HepG2 (cell line): ENCODE data around the gene EIF3L. TPM values are rescaled to one million over a fixed set of nuclear protein-coding genes. Genes with fewer than 3 reads are reported as not detected.

ENCODE experiments used
- ATAC-seq: fragments of 200-7000 bp; cut with Tn5 transposase; 3 replicates; pipeline ENCODE4 v1.9.1; 2020; ENCODE audit warnings: mild to moderate bottlenecking, moderate library complexity
- BruUV-seq: library from RNA; stranded (reverse); fragments of 400-500 nt; replicated peaks from 2 replicates; lab custom pipeline; 2021; lab: Mats Ljungman, UMichigan
- CTCF ChIA-PET: fragments of 300-600 bp; formaldehyde crosslinking; extraction: SDS; loops from one replicate; lab custom pipeline; 2021; ENCODE audit warnings: low total read pairs, inconsistent platforms, low intra/inter-chr PET ratio; lab: Yijun Ruan, JAX
- POLR2A ChIA-PET: fragments of 350-600 bp; sonication (Branson Sonifier 250); formaldehyde crosslinking; loops from one replicate; lab custom pipeline; 2020; ENCODE audit warnings: antibody characterized with exemption, inconsistent platforms; lab: Yijun Ruan, JAX
- DNase-seq: peaks from one replicate; pipeline ENCODE4 v3.0.0-alpha.2; 2015; ENCODE audit warnings: low spot score
- FAIRE-seq: peaks from 3 replicates; lab custom pipeline; 2011; peaks lifted over from hg19 to GRCh38; lab: Jason Lieb, UNC
- H2AFZ ChIP-seq: one replicate; pipeline ENCODE4 v1.6.1; 2011; ENCODE audit warnings: low read length, inconsistent platforms
- H3K27ac ChIP-seq: fragments of 300-600 bp; 3 replicates; pipeline ENCODE4 v1.8.0; 2011; ENCODE audit warnings: mixed run types, mild to moderate bottlenecking, mixed read lengths, low read length, inconsistent platforms; ENCODE audit not compliant: insufficient read depth; ENCODE audit errors: extremely low read length
- H3K27me3 ChIP-seq, 2 experiments: fragments of 200-600 bp in 1 of 2; 2 replicates in 1 of 2; 3 replicates in 1 of 2; pipeline versions ENCODE4 v1.6.0 to v1.8.0; 2011; ENCODE audit warnings: low read length in 2 of 2, mild to moderate bottlenecking in 2 of 2, moderate library complexity in 2 of 2, inconsistent platforms in 1 of 2; ENCODE audit not compliant: insufficient read depth in 2 of 2, control insufficient read depth in 1 of 2
- H3K36me3 ChIP-seq, 2 experiments: fragments of 200-600 bp in 1 of 2; replicated peaks in 1 of 2; 2 replicates in 1 of 2; 3 replicates in 1 of 2; pipeline versions ENCODE4 v1.5.1 to v1.8.0; 2011; ENCODE audit warnings: low read length in 2 of 2, inconsistent platforms in 1 of 2; ENCODE audit not compliant: insufficient read depth in 2 of 2, control insufficient read depth in 1 of 2
- H3K4me1 ChIP-seq: 2 replicates; pipeline ENCODE4 v1.5.1; 2012; ENCODE audit warnings: low read length, inconsistent platforms; ENCODE audit not compliant: insufficient read depth
- H3K4me2 ChIP-seq: 2 replicates; pipeline ENCODE4 v1.6.0; 2011; ENCODE audit warnings: low read depth, low read length, inconsistent platforms
- H3K4me3 ChIP-seq, 3 experiments: fragments of 200-600 bp in 1 of 3; sonication (generic), shearing (Covaris generic) in 1 of 3; replicated peaks in 1 of 3; 2 replicates each; pipeline ENCODE4 v1.5.1; 2011 to 2016; ENCODE audit warnings: low read length in 3 of 3, inconsistent platforms in 2 of 3, low read depth in 2 of 3, mild to moderate bottlenecking in 2 of 3, control low read depth in 1 of 3, mixed read lengths in 1 of 3; ENCODE audit not compliant: insufficient read depth in 1 of 3
- H3K79me2 ChIP-seq: one replicate; pipeline ENCODE4 v1.6.1; 2011; ENCODE audit warnings: low read length, inconsistent platforms; ENCODE audit not compliant: insufficient read depth
- H3K9ac ChIP-seq: 2 replicates; pipeline ENCODE4 v1.6.0; 2011; ENCODE audit warnings: mild to moderate bottlenecking, low read depth, low read length, inconsistent platforms; ENCODE audit not compliant: insufficient read depth
- H3K9me3 ChIP-seq: 2 replicates; pipeline ENCODE4 v1.5.1; 2012; ENCODE audit warnings: mild to moderate bottlenecking, low read length
- H4K20me1 ChIP-seq: 2 replicates; pipeline ENCODE4 v1.6.0; 2011; ENCODE audit warnings: inconsistent platforms, mild to moderate bottlenecking, low read length, moderate library complexity; ENCODE audit not compliant: insufficient read depth
- ATF6 ChIP-seq: sonication (generic); formaldehyde crosslinking; conservative IDR thresholded peaks from 2 replicates; pipeline ENCODE4 v1.4.0; 2020; ENCODE audit warnings: missing genetic modification reagents
- CC2D1A ChIP-seq: sonication (generic); formaldehyde crosslinking; IDR thresholded peaks from 2 replicates; pipeline ENCODE4 v1.8.1; 2023; ENCODE audit warnings: mild to moderate bottlenecking, missing genetic modification reagents
- GATAD2A ChIP-seq: IDR thresholded peaks from 2 replicates; pipeline ENCODE4 v1.6.1; 2016
- HNRNPH1 ChIP-seq: fragments of 200-400 bp; formaldehyde crosslinking; optimal IDR thresholded peaks from 2 replicates; pipeline ENCODE3; 2017; ENCODE audit warnings: mild to moderate bottlenecking, low read depth, low read length
- SMAD3 ChIP-seq: sonication (generic); formaldehyde crosslinking; IDR thresholded peaks from 2 replicates; pipeline ENCODE4 v1.4.0; 2020; ENCODE audit warnings: missing genetic modification reagents
- TMF1 ChIP-seq: sonication (generic); formaldehyde crosslinking; IDR thresholded peaks from 2 replicates; pipeline ENCODE4 v1.8.1; 2022; ENCODE audit warnings: low read depth, missing genetic modification reagents
- ZNF788 ChIP-seq: sonication (generic); formaldehyde crosslinking; IDR thresholded peaks from 2 replicates; pipeline ENCODE4 v1.5.0; 2020; ENCODE audit warnings: mild to moderate bottlenecking, missing genetic modification reagents, borderline replicate concordance
- WGBS: methylation state at CpG from one replicate; pipeline ENCODE4 v1.1.6; 2017; ENCODE audit warnings: low lambda C conversion rate; 5-methylcytosine and 5-hydroxymethylcytosine counted together
- in situ Hi-C: cut with HindIII; loops from 2 replicates; pipeline ENCODE4 v1.10.0; 2017; ENCODE audit warnings: low pct_unique_long_range_greater_than_20kb; ENCODE audit not compliant: extremely low pct_ligation_motif_present
- intact Hi-C: fragments of 100-400 bp; cut with micrococcal nuclease; formaldehyde crosslinking; loops from one replicate; pipeline ENCODE4 v1.10.0; 2022; ENCODE audit not compliant: unreplicated experiment
- polyA plus RNA-seq, 8 experiments: library from polyadenylated mRNA; depleted of rRNA in 3 of 8; stranded (reverse) in 7 of 8; unstranded in 1 of 8; fragments of >200 nt; fragmentation: Illumina TruSeq in 4 of 8; extraction: Trizol in 4 of 8; gene quantifications; 2 replicates each; pipeline versions ENCODE4 v1.2.1 to v1.2.3, GENCODE V29; 2011 to 2016; ENCODE audit warnings: low read depth in 4 of 8, missing spikeins in 1 of 8, mixed read lengths in 1 of 8; ENCODE audit not compliant: insufficient read depth in 1 of 8
- total RNA-seq, 5 experiments: library from RNA; depleted of rRNA; stranded (reverse); fragments of >200 nt; fragmentation: Illumina TruSeq; extraction: Trizol; gene quantifications; 2 replicates each; pipeline ENCODE4 v1.2.3, GENCODE V29; 2016; ENCODE audit warnings: low read depth in 1 of 5

The EIF3L gene
- total and polyA plus RNA-seq, 2 of the 13 experiments (the other 11 are each of a cell fraction or from before 2014, with no cell fraction given): 514 to 793 TPM

GRCh38 chr22:37926771-37927636 lies 77.8 kb downstream of the EIF3L start:
- H3K9me3 ChIP-seq: no peaks in the 10 kb centered on the region
- no peaks in the 10 kb centered on the region for H3K4me1 ChIP-seq
- H3K79me2 ChIP-seq: no peaks in the 10 kb centered on the region
- CTCF ChIA-PET: no interaction called here
- no peak overlapping the region for H3K9ac ChIP-seq
- H2AFZ ChIP-seq: no peak overlapping the region
- WGBS: 98% methylated on average over 21 of the region's 32 CpGs
- peaks cover 22 to 30% of the 10 kb centered on the region in 2 experiments; a peak in 4 of 5 replicates for H3K36me3 ChIP-seq
- intact Hi-C loops: no loop called here
- BruUV-seq: no TSS peak
- no peak overlapping the region for H3K4me3 ChIP-seq
- no peaks in the 10 kb centered on the region for H4K20me1 ChIP-seq
- DNase-seq (no peak), ATAC-seq (no peak), FAIRE-seq (no peak)
- H3K27me3 ChIP-seq: no peaks in the 10 kb centered on the region
- no peak overlapping the region for H3K4me2 ChIP-seq
- TF ChIP-seq ZNF788 (CRISPR knock-in tag) (no peak), HNRNPH1 (no peak), SMAD3 (CRISPR knock-in tag) (no peak), ATF6 (CRISPR knock-in tag) (no peak), CC2D1A (CRISPR knock-in tag) (no peak), TMF1 (CRISPR knock-in tag) (no peak), GATAD2A (CRISPR knock-in tag) (no peak)
- in situ Hi-C loops: no loop called here
- no peak overlapping the region for H3K27ac ChIP-seq
- POLR2A ChIA-PET: no interaction called here
